ENCODE results near the gene ZNF628. TPM values are rescaled to one million over a fixed set of nuclear protein-coding genes. Genes with fewer than 3 reads are reported as not detected.
A peak's percentile ranks its signal among the peaks of the same experiment; 100 is the strongest.
"Not testable (repeated sequence)": the region's sequence is repeated elsewhere in the genome, so short reads cannot be mapped to it uniquely, and the experiment has no call there.

The ZNF628 gene
- total RNA-seq, 4 donors from 2014 or later, result 5.1 to 16.6 (median 11.9) TPM

- Histone ChIP-seq H3K27me3 (peaks cover 0 to 3% (median 0%) of the 10 kb centered on the region in 4 donors), H3K27ac (replicated peaks in 1 of 4) (peak overlapping the region; percentile 72 to 98 (median 96)), H3K4me3 (peak overlapping the region; percentile 20 to 50 (median 32)), H3K36me3 (peaks cover 0 to 4% (median 2%) of the 10 kb centered on the region in 4 donors), H3K9me3 (no peaks in the 10 kb centered on the region), H3K4me1 (peaks cover 16 to 76% (median 61%) of the 10 kb centered on the region in 4 donors)
- 45% methylated on average over 13 of the region's 38 CpGs for whole genome bisulfite sequencing
- intact Hi-C loops (cut with DNase I), result no loop called here
- no peak for TF ChIP-seq EP300 (IDR thresholded peaks at IDR 0.05)
- TF ChIP-seq POLR2A (IDR thresholded peaks at IDR 0.05; ENCODE audit: low read depth), result no peak
- TF ChIP-seq, protein P1, sequence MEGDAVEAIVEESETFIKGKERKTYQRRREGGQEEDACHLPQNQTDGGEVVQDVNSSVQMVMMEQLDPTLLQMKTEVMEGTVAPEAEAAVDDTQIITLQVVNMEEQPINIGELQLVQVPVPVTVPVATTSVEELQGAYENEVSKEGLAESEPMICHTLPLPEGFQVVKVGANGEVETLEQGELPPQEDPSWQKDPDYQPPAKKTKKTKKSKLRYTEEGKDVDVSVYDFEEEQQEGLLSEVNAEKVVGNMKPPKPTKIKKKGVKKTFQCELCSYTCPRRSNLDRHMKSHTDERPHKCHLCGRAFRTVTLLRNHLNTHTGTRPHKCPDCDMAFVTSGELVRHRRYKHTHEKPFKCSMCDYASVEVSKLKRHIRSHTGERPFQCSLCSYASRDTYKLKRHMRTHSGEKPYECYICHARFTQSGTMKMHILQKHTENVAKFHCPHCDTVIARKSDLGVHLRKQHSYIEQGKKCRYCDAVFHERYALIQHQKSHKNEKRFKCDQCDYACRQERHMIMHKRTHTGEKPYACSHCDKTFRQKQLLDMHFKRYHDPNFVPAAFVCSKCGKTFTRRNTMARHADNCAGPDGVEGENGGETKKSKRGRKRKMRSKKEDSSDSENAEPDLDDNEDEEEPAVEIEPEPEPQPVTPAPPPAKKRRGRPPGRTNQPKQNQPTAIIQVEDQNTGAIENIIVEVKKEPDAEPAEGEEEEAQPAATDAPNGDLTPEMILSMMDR (IDR thresholded peaks at IDR 0.05), result no peak
- TF ChIP-seq POLR2AphosphoS5 (IDR thresholded peaks at IDR 0.05), result no peak
- DNase-seq (ENCODE audit: extremely low spot score), result no peak
Measured at GRCh38 chr19:55493645-55494171, 17.3 kb downstream of the ZNF628 start.

DNA sequence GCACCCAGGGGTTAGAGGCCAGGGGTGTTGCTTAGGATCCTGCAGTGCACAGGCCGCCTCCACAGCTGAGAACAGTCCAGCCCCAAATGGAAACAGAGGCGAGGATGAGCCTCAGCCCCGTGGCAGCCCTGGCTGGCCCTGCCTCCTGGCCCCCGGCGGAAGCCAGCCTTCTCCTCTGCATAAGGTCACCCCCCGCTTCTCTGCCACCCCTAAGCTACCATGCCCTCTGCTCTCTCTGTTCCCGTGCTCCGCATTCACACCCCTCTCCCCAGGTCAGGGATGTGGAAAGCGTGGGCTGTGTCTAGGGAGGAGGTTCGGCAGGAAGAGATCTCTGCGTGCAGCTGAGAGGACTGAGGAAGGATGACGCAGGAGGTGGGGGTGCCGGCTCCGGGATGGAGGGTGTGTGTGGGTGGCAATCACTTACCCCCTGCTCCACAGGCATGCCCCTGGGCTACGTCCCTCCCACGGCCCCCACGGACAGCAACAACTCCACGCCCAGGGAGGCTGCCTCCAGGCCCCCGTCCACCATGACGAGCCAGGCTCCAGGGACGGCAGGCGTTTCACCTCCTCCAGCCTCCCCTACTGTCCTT, 17.9 kb downstream of the ZNF628 start:
- TF ChIP-seq POLR2A (IDR thresholded peaks at IDR 0.05; ENCODE audit: low read depth), result no peak
- peak; percentile 32 to 64 for TF ChIP-seq POLR2AphosphoS5 (IDR thresholded peaks at IDR 0.05)
- no peak for TF ChIP-seq EP300 (IDR thresholded peaks at IDR 0.05)
- TF ChIP-seq, protein P1 (IDR thresholded peaks at IDR 0.05), result no peak
- H3K27ac ChIP-seq (replicated peaks in 1 of 4), result peak overlapping the region; percentile 72 to 98 (median 96)
- peaks cover 0 to 3% (median 0%) of the 10 kb centered on the region in 4 donors for H3K27me3 ChIP-seq
- peaks cover 16 to 76% (median 57%) of the 10 kb centered on the region in 4 donors for H3K4me1 ChIP-seq
- no peaks in the 10 kb centered on the region for H3K9me3 ChIP-seq
- intact Hi-C loops (cut with DNase I), result no loop called here
- H3K4me3 ChIP-seq, result peak overlapping the region; percentile 25 to 50 (median 39)
- peaks cover 0 to 7% (median 5%) of the 10 kb centered on the region in 4 donors for H3K36me3 ChIP-seq
- 21% methylated on average over 17 of the region's 22 CpGs for WGBS
- DNase-seq (ENCODE audit: extremely low spot score), result no peak

- Histone ChIP-seq H3K36me3 (peaks cover 0 to 20% (median 20%) of the 10 kb centered on the region in 4 donors), H3K27me3 (peaks cover 0 to 3% (median 0%) of the 10 kb centered on the region in 4 donors), H3K27ac (replicated peaks in 1 of 4) (no peak overlapping the region), H3K9me3 (no peaks in the 10 kb centered on the region), H3K4me3 (no peak overlapping the region), H3K4me1 (peaks cover 16 to 60% (median 42%) of the 10 kb centered on the region in 4 donors)
- no peak for DNase-seq (ENCODE audit: extremely low spot score)
- intact Hi-C loops (cut with DNase I), result no loop called here
- WGBS, result 93% methylated on average over 11 of the region's 11 CpGs
- TF ChIP-seq EP300 (IDR thresholded peaks at IDR 0.05), result no peak
- TF ChIP-seq, protein P1 (IDR thresholded peaks at IDR 0.05), result no peak
- no peak for TF ChIP-seq POLR2AphosphoS5 (IDR thresholded peaks at IDR 0.05)
- no peak for TF ChIP-seq POLR2A (IDR thresholded peaks at IDR 0.05; ENCODE audit: low read depth)
Measured at GRCh38 chr19:55495646-55496349, 19.4 kb downstream of the ZNF628 start.

GRCh38 chr19:55496820-55497219, 20.4 kb downstream of the ZNF628 start:
- intact Hi-C loops (cut with DNase I); DNase-seq (ENCODE audit: extremely low spot score); H3K27me3 ChIP-seq; H3K4me3 ChIP-seq; H3K9me3 ChIP-seq; H3K27ac ChIP-seq (replicated peaks in 1 of 4): not testable (repeated sequence)
- H3K36me3 ChIP-seq, result peaks cover 0 to 30% (median 26%) of the 10 kb centered on the region in 4 donors
- peaks cover 9 to 50% (median 32%) of the 10 kb centered on the region in 4 donors for H3K4me1 ChIP-seq
- 79% methylated on average over 10 of the region's 10 CpGs for WGBS

GRCh38 chr19:55497763-55498162, 21.3 kb downstream of the ZNF628 start:
- TF ChIP-seq POLR2AphosphoS5 (IDR thresholded peaks at IDR 0.05) (no peak), EP300 (IDR thresholded peaks at IDR 0.05) (no peak), POLR2A (IDR thresholded peaks at IDR 0.05; ENCODE audit: low read depth) (no peak)
- TF ChIP-seq, protein P1 (IDR thresholded peaks at IDR 0.05), result no peak
- 87% methylated on average over 9 of the region's 13 CpGs for WGBS
- Histone ChIP-seq H3K4me1 (peaks cover 9 to 41% (median 22%) of the 10 kb centered on the region in 4 donors), H3K36me3 (peaks cover 0 to 33% (median 27%) of the 10 kb centered on the region in 4 donors), H3K27ac (replicated peaks in 1 of 4) (no peak overlapping the region), H3K4me3 (no peak overlapping the region), H3K9me3 (no peaks in the 10 kb centered on the region), H3K27me3 (peaks cover 0 to 3% (median 0%) of the 10 kb centered on the region in 4 donors)
- DNase-seq (ENCODE audit: extremely low spot score), result no peak
- intact Hi-C loops (cut with DNase I), result no loop called here
